SK-N-SH treated with all-trans-retinoic acid at 6 μM for 48 hours (cell line): ENCODE data around the gene PLA2G6.

Experiments used
- BACH2 ChIP-seq: fragments of 250-450 bp; sonication (Bioruptor Pico); IDR thresholded peaks from 2 replicates; pipeline ENCODE4 v1.9.0; 2021; ENCODE audit warnings: mild to moderate bottlenecking, borderline replicate concordance
- CREB5 ChIP-seq: fragments of 250-450 bp; sonication (Bioruptor Pico); IDR thresholded peaks from 2 replicates; pipeline ENCODE4 v1.5.1; 2020; ENCODE audit warnings: low read depth, mild to moderate bottlenecking, moderate library complexity
- ISL1 ChIP-seq: fragments of 250-450 bp; sonication (Bioruptor Pico); IDR thresholded peaks from 2 replicates; pipeline ENCODE4 v2.1.2; 2022; ENCODE audit warnings: mild to moderate bottlenecking, moderate library complexity
- OSR1 ChIP-seq: fragments of 250-450 bp; sonication (Bioruptor Pico); IDR thresholded peaks from 2 replicates; pipeline ENCODE4 v1.8.0; 2022; ENCODE audit warnings: moderate library complexity, mild to moderate bottlenecking, inconsistent platforms
- PATZ1 ChIP-seq: fragments of 250-450 bp; sonication (Bioruptor Pico); IDR thresholded peaks from 2 replicates; pipeline ENCODE4 v1.8.0; 2020; ENCODE audit warnings: mild to moderate bottlenecking, moderate library complexity, borderline replicate concordance
- PPARA ChIP-seq: fragments of 250-450 bp; sonication (Bioruptor Pico); IDR thresholded peaks from 2 replicates; pipeline ENCODE4 v1.5.0; 2020; ENCODE audit warnings: mild to moderate bottlenecking, borderline replicate concordance
- SNAI2 ChIP-seq: fragments of 250-450 bp; sonication (Bioruptor Pico); IDR thresholded peaks from 2 replicates; pipeline ENCODE4 v1.5.0; 2020; ENCODE audit warnings: mild to moderate bottlenecking, moderate library complexity
- TOX ChIP-seq: fragments of 250-450 bp; sonication (Bioruptor Pico); IDR thresholded peaks from 2 replicates; pipeline ENCODE4 v1.8.0; 2021; ENCODE audit warnings: mild to moderate bottlenecking, moderate library complexity, borderline replicate concordance
- ZC3H10 ChIP-seq: fragments of 250-450 bp; sonication (Bioruptor Pico); IDR thresholded peaks from 2 replicates; pipeline ENCODE4 v1.5.1; 2021; ENCODE audit warnings: mild to moderate bottlenecking, moderate library complexity
- ZFP3 ChIP-seq: fragments of 250-450 bp; sonication (Bioruptor Pico); IDR thresholded peaks from 2 replicates; pipeline ENCODE4 v1.5.0; 2020; ENCODE audit warnings: mild to moderate bottlenecking, moderate library complexity

DNA sequence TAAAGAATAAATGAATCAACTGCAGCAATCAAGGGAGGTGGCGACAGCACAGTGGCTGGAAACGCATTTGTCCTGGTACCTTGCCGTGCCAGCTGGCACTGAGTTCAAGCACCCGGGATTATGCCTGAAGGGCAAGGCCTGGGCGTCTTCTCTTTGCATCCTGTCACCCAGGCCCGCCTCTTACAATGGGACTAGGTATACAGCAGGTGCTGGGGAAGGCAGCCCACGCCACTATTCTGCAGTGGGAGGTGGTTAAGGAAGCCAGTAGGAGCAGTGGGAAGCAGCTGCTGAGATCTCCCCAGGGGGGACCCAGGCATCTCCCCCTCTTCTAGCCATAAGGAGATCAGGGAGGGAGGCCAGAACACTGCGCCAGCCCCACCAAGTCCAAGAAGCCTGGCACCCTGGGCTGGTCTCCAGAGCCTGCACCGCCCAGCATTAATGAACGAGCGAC, 55.9 kb downstream of the PLA2G6 start:
- no peak for TF ChIP-seq TOX
- TF ChIP-seq ZC3H10 = no peak
- no peak for TF ChIP-seq SNAI2 (CRISPR knock-in tag)
- TF ChIP-seq ISL1 (CRISPR knock-in tag) = no peak
- no peak for TF ChIP-seq ZFP3
- no peak for TF ChIP-seq PATZ1 (CRISPR knock-in tag)
- no peak for TF ChIP-seq BACH2 (CRISPR knock-in tag)
- TF ChIP-seq OSR1 (CRISPR knock-in tag) = no peak
- TF ChIP-seq PPARA (CRISPR knock-in tag) = no peak
- no peak for TF ChIP-seq CREB5 (CRISPR knock-in tag)
